Panc1 (cell line): ENCODE measurements around the gene PKP2. TPM values are rescaled to one million over a fixed set of nuclear protein-coding genes. Genes with fewer than 3 reads are reported as not detected.

Experiments used
- ATAC-seq: fragments of 200-7000 bp; cut with Tn5 transposase; 2 replicates; pipeline ENCODE4 v1.9.1; 2020; ENCODE audit warnings: mild to moderate bottlenecking, moderate library complexity
- BruUV-seq: library from RNA; stranded (reverse); fragments of 400-500 nt; replicated peaks from 2 replicates; lab custom pipeline; 2021; lab: Mats Ljungman, UMichigan
- CTCF ChIA-PET: fragments of 300-600 bp; sonication (Branson Sonifier 250); formaldehyde crosslinking; loops from one replicate; lab custom pipeline; 2022; ENCODE audit warnings: antibody characterized with exemption; lab: Charles Lee
- POLR2A ChIA-PET: fragments of 300-600 bp; sonication (Branson Sonifier 250); formaldehyde crosslinking; loops from one replicate; lab custom pipeline; 2022; ENCODE audit warnings: antibody characterized with exemption; lab: Charles Lee
- DNase-seq: peaks from one replicate; pipeline ENCODE4 v3.0.0-alpha.2; 2010; ENCODE audit warnings: low read depth, low spot score
- H3K27ac ChIP-seq: 2 replicates; pipeline ENCODE4 v1.5.1; 2011; ENCODE audit warnings: mild to moderate bottlenecking, low read length, inconsistent platforms
- H3K27me3 ChIP-seq: fragments of 200-500 bp; sonication (Bioruptor generic); 2 replicates; pipeline ENCODE4 v1.6.0; 2014; ENCODE audit warnings: low read length, inconsistent platforms; ENCODE audit not compliant: control insufficient read depth, insufficient read depth
- H3K36me3 ChIP-seq: fragments of 200-500 bp; sonication (Bioruptor generic); 2 replicates; pipeline ENCODE4 v1.5.1; 2014; ENCODE audit warnings: inconsistent platforms, mild to moderate bottlenecking, low read length, moderate library complexity; ENCODE audit not compliant: control insufficient read depth, insufficient read depth
- H3K4me1 ChIP-seq: 2 replicates; pipeline ENCODE4 v1.5.1; 2011; ENCODE audit warnings: inconsistent platforms, mild to moderate bottlenecking, low read length, moderate library complexity; ENCODE audit not compliant: control insufficient read depth, insufficient read depth
- H3K4me3 ChIP-seq, 2 experiments: 2 replicates each; pipeline ENCODE4 v1.5.1; 2011 to 2012; ENCODE audit warnings: low read depth in 2 of 2, low read length in 2 of 2, mild to moderate bottlenecking in 2 of 2, inconsistent platforms in 1 of 2, moderate library complexity in 1 of 2
- H3K9me3 ChIP-seq: fragments of 200-500 bp; sonication (Bioruptor generic); 2 replicates; pipeline ENCODE4 v1.5.1; 2014; ENCODE audit warnings: low read depth, mild to moderate bottlenecking, inconsistent platforms, low read length, moderate library complexity; ENCODE audit not compliant: control insufficient read depth, insufficient read depth
- CTCF ChIP-seq: fragments of 450-650 bp; IDR thresholded peaks from 2 replicates; pipeline ENCODE4 v1.5.1; 2017; ENCODE audit warnings: mild to moderate bottlenecking
- POLR2AphosphoS5 ChIP-seq: IDR thresholded peaks from 2 replicates; pipeline ENCODE4 v1.6.1; 2012; ENCODE audit warnings: mild to moderate bottlenecking, low read depth, low read length, moderate library complexity
- REST ChIP-seq, 2 experiments: IDR thresholded peaks; 2 replicates each; pipeline ENCODE4 v1.6.1; 2011 to 2012; ENCODE audit warnings: low read depth in 2 of 2, control low read depth in 1 of 2, low read length in 1 of 2, mild to moderate bottlenecking in 1 of 2, moderate library complexity in 1 of 2; ENCODE audit not compliant: insufficient read depth in 1 of 2
- SIN3A ChIP-seq: IDR thresholded peaks from 2 replicates; pipeline ENCODE4 v1.6.1; 2012; ENCODE audit warnings: low read depth, mild to moderate bottlenecking, low read length, moderate library complexity, borderline replicate concordance; ENCODE audit not compliant: insufficient read depth
- TCF7L2 ChIP-seq: IDR thresholded peaks from 2 replicates; pipeline ENCODE4 v1.6.1; 2011; ENCODE audit warnings: mild to moderate bottlenecking, low read depth, low read length, inconsistent platforms
- in situ Hi-C: cut with HindIII; loops from 2 replicates; pipeline ENCODE4 v1.10.0; 2016; ENCODE audit warnings: low sequenced_read_pairs, low pct_unique_long_range_greater_than_20kb
- intact Hi-C: fragments of 100-400 bp; cut with micrococcal nuclease; formaldehyde crosslinking; loops from one replicate; pipeline ENCODE4 v1.10.0; 2022; ENCODE audit not compliant: unreplicated experiment
- total RNA-seq: library from RNA; stranded (reverse); gene quantifications from one replicate; pipeline ENCODE4 v1.2.1, GENCODE V29; 2021; ENCODE audit not compliant: unreplicated experiment

Gene PKP2
- total RNA-seq, 1 experiment from 2014 or later: 2.2 TPM

- no peaks in the 10 kb centered on the region for H3K36me3 ChIP-seq
- ChIA-PET CTCF (no interaction called here), POLR2A (no interaction called here)
- no peak for TF ChIP-seq CTCF
- no peak for TF ChIP-seq REST (IDR thresholded peaks at IDR 0.05; ENCODE audit: insufficient read depth in 1 of 2, low read depth in 2 of 2, low read length in 1 of 2)
- TF ChIP-seq TCF7L2: no peak
- no peak for TF ChIP-seq SIN3A
- TF ChIP-seq POLR2AphosphoS5: no peak
- H3K27ac ChIP-seq: no peak overlapping the region
- BruUV-seq: no TSS peak
- no peak overlapping the region for H3K4me3 ChIP-seq
- intact Hi-C loops (no loop called here), in situ Hi-C loops (no loop called here)
- DNase-seq (no peak), ATAC-seq (no peak)
- no peaks in the 10 kb centered on the region for H3K9me3 ChIP-seq
- H3K4me1 ChIP-seq: no peaks in the 10 kb centered on the region
- H3K27me3 ChIP-seq: peaks cover 4% of the 10 kb centered on the region; the same call in 1 of the 2 replicates
Measured at GRCh38 chr12:32846053-32846452, 50.5 kb downstream of the PKP2 start.

GRCh38 chr12:32843528-32844095 is 53.0 kb downstream of the PKP2 start:
- CTCF ChIA-PET: no interaction called here
- POLR2A ChIA-PET: no interaction called here

More at GRCh38 chr12:32843528-32844095, 53.0 kb downstream of the PKP2 start:
- H3K27ac ChIP-seq: no peak overlapping the region
- H3K4me3 ChIP-seq: no peak overlapping the region
- DNase-seq (no peak), ATAC-seq (no peak)
- intact Hi-C loops (no loop called here), in situ Hi-C loops (no loop called here)
- H3K4me1 ChIP-seq: no peaks in the 10 kb centered on the region
- peaks cover 4% of the 10 kb centered on the region; the same call in 1 of the 2 replicates for H3K27me3 ChIP-seq
- no peak for TF ChIP-seq SIN3A
- no peak for TF ChIP-seq TCF7L2
- no peak for TF ChIP-seq CTCF
- TF ChIP-seq POLR2AphosphoS5: no peak
- no peak for TF ChIP-seq REST (IDR thresholded peaks at IDR 0.05; ENCODE audit: insufficient read depth in 1 of 2, low read depth in 2 of 2, low read length in 1 of 2)
- no TSS peak for BruUV-seq
- H3K36me3 ChIP-seq: no peaks in the 10 kb centered on the region
- no peaks in the 10 kb centered on the region for H3K9me3 ChIP-seq
